NCI-H2029 (cell line): ENCODE data around the gene CAB39L.

ENCODE experiments used
- DNase-seq: peaks from one replicate; lab custom pipeline; 2025; lab: John Stamatoyannopoulos, UW

The CAB39L gene

DNA sequence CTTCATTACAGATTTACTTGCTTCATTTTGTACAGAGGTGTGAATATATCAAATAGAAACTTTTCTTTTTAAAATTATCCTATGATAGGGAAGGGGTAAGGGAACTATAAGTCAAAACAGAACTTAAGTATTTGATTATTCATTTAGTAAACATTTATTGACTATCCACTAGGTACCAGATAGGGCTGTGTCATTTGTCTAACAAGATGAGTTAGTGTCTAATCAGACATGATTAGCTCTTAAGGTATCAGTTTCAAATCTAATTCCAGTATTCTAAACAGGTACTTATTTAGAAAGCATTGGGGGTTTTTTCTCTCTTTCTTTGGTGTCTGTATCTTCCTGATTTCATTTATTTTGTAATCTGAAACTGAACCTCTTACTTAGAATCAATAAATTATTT, 164.0 kb downstream of the CAB39L start:
- DNase-seq = no peak

DNA sequence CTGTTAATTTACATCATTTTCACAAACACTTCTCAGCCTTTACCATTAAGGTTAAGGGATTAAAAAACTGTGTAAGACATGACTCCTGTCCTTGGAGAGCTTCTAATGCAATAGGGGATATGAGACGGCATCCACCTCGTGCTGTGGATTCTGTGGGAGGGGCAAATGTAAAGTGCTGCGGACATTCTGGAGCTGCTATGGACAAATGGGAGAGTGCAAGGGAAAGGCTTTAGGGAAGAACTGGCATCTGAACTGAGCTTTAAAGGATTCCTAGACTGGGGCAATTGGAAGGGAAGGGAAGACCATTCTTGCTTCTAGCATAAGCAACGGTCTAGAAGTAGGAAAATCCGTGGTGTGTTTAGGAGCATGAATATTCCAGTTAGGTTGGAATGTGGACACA, 164.8 kb downstream of the CAB39L start:
- no peak for DNase-seq

DNA sequence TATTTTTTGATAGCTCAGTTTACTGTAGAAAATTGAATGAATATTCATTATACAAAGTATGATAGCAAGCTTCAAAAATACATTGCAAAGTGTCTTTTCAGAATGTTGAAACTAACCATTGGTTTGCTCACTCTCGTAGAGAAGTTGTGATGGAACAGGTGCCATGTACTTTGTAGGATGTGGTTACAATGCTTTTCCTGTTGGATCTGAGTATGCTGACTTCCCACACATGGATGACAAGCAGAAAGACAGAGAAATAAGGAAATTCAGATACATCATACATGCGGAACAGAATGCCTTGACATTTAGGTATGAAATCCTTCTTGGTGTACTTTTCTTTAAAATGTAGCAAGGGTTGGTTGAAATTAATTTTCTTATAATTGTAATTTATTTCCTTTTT, 165.7 kb downstream of the CAB39L start:
- no peak for DNase-seq

DNA sequence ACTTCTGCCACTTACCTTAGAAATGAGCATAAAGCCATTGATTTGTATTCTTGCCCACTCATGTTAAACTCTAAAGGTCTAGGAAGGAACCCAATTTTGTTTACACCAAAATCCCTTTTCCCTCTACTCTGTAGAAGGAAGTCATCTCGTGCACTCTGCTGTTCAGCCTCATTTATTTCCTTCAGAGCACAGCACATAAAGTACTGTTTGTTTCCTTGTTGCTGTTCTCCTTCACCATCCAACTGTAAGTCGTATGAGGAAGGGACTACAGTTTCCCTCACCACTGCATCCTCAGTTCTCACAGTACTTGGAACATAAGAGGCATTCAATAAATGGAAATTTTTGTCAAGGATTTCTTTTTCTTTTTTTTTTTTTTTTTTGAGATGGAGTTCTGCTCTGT, 171.6 kb downstream of the CAB39L start:
- no peak for DNase-seq

DNA sequence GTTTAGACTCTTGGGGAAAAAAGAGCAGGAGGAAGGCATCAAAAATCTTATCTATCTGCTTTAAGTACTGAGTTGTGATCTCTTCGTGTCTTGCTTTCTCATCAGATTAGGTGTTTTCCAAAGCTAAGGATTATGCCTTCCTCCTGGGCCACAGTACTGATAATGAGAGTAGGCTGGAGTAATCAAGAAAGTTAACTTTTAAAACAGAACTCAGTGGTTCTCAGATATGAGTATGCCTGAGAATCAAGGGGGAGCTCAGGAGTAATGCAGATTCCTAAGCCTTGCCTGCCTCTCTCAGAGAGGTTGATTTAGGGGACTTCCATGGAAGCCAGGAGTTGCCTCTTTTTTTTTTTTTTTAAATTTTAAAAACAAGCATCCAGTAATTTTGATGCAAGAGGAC, 172.6 kb downstream of the CAB39L start:
- DNase-seq = no peak

DNA sequence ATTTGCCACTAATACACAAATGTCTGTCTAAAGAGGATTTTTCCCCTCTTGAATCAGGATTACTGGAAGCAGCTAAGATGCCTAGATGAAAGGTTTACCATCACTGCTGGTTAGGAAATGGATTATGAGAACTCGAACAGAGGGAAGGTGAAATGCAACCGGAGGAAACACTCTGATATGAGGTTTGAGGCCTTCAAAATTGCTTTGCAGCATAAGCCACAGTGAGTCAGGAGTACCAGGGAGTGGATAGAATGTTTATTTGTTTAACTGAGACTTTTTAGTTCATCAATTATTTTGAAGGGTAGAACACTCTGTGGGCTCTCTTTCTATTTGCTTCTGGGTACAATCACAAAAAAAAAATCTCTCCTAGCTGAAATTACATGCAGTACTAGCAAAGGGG, 178.0 kb downstream of the CAB39L start:
- DNase-seq = no peak

DNA sequence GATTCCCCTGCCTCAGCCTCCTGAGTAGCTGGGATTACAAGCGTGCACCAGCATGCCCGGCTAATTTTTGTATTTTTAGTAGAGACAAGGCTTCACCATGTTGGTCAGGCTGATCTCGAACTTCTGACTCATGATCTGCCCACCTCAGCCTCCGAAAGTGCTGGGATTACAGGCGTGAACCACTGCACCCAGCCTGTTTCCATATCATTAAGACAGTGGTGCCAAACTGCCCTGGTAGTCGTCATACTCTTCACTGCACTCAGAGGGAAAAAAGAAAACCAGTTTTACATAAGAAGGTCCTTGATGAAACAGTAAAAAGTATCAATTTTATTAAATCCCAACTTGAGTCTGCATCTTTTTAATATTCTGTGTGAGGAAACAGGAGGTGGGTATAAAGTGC, 181.2 kb downstream of the CAB39L start:
- no peak for DNase-seq

DNA sequence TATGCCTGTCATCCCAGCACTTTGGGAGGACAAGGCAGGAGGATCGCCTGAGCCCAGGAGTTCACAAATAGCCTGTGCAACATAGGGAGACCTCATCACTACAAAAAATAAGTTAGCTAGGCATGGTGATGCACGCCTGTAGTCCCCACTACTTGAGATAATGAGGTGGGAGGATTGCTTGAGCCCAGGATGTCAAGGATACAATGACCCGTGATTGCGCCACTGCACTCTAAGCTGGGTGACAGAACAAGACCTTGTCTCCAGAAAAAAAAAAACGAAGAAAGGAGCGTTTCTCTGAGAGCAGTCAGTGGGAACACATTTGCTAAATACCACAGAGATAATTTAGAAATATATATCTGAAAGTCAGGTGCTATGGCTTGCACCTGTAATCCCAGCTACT, 184.3 kb downstream of the CAB39L start:
- DNase-seq = no peak
